Measurements from ENCODE around the gene ZNF607.

The ZNF607 gene

DNA sequence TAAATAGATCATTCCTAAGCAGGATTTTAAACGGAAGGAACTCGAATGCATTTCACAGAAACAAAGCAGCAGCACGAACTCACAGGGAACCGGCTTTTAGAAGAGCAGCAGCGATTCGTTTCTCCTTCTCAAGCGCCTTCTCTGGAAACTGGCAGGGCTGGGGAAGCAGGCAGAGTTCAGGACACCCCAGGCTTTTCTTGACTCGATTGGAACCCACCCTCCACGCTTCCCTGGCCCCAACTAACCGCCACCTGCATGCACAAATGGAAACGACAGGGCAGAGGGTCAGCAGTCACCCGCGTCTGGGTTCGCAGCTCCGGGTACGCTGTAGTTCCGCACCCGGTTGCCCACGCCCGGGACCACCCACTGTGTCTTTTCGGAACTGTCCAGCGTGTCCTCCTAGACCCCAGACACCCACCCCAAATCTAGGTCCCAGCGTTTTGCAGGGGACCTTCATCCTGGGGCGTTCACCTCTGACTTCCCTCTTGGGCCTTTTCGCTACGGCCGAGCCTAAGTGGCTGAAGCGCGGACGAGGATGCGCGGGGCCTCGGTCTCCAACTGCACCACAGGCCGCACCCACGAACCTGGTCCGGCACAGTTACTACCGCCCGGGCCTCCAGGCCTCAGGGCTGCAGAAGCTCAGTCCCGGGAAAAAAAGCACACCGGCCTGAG lies 64.8 kb downstream of the ZNF607 start:
- POLR2A ChIA-PET, result no interaction called here
- no peak for TF ChIP-seq CTCF (IDR thresholded peaks at IDR 0.05; ENCODE audit: control extremely low read depth, extremely low read depth, low read depth, missing control alignments)
- CTCF ChIA-PET, result no interaction called here
- DNase-seq (ENCODE audit: extremely low spot score), result peak; percentile 55

- no peak for TF ChIP-seq CTCF (IDR thresholded peaks at IDR 0.05; ENCODE audit: control extremely low read depth, extremely low read depth, low read depth, missing control alignments)
- ChIA-PET CTCF (interaction anchor here (1.0 to 1.1 kb wide), 2 partner anchors 12 to 60 kb away, joined by 3 to 4 read pairs; partner anchors contain the start of genes ZNF540 and ZNF571), POLR2A (no interaction called here)
- DNase-seq (ENCODE audit: extremely low spot score), result no peak
Measured at GRCh38 chr19:37654118-37654517, 65.4 kb downstream of the ZNF607 start.
